Sciatic nerve (tissue), 2 donors: ENCODE measurements around the gene ANO10. TPM values are rescaled to one million over a fixed set of nuclear protein-coding genes. Genes with fewer than 3 reads are reported as not detected.
"Not testable (repeated sequence)": the region's sequence is repeated elsewhere in the genome, so short reads cannot be mapped to it uniquely, and the experiment has no call there.

ENCODE experiments used
- ATAC-seq: fragments of 200-7000 bp; cut with Tn5 transposase; one replicate; pipeline ENCODE4 v1.9.1; 2020; ENCODE audit warnings: mild to moderate bottlenecking, moderate library complexity
- DNase-seq: peaks from one replicate; pipeline ENCODE4 v3.0.0-alpha.2; 2020; ENCODE audit warnings: low spot score
- intact Hi-C: fragments of 100-400 bp; cut with DNase I; formaldehyde crosslinking; loops from one replicate; pipeline ENCODE4 v1.14.2; 2022
- total RNA-seq: library from RNA; stranded (reverse); fragmentation: NEBNext Ultra II Directional; extraction: Animal tissue kit (Norgen Biotek cat#: 25700); gene quantifications from one replicate; pipeline ENCODE4 v1.2.1, GENCODE V29; 2021
- donor health status: DM: no; HTN: no; CAD: no.
- donor health status: DM: no; HTN: no; CAD: no.

ANO10 gene
- total RNA-seq, 1 donor from 2014 or later: 30.9 TPM

DNA sequence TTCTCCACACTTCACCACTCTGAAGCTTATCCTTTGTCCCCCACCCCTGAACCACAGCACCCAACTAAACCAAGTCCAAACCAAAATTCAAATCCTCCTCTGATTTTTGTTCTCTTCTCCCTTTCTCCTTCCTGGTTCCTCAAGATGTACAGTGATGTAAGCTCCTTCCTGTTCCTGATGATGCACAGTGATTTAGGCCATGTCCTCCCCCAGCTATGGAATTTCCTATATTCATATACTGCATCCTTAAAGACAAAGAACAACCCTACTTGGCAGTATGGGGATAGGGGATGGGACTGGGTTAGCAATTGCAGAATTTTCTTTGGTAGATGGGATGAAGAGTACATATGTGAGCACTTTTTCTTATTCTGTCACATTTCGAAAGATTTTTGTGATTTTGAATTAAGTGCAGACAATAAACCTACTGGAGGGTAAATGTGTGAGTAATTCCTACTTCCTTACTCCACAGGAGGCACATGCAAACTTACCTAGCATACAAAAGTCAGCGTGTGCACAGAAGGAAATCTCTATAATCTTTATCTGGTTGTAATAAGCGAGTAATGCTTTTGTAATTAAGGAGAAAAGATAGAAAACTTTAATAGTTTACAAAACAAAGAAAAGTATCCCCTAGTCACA lies 125.0 kb downstream of the ANO10 start:
- DNase-seq: no peak
- intact Hi-C loops: no loop called here

DNA sequence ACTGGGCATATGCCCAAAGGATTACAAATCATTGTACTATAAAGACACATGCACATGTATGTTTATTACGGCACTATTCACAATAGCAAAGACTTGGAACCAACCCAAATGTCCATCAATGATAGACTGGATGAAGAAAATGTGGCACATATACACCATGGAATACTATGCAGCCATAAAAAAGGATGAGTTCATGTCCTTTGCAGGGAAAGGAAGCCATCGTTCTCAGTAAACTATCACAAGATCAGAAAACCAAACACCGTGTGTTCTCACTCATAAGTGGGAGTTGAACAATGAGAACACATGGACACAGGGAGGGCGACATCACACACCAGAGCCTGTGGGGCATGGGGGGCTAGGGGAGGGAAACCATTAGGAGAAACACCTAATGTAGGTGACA lies 128.9 kb downstream of the ANO10 start:
- DNase-seq, intact Hi-C loops, ATAC-seq: not testable (repeated sequence)

More for the DNA sequence above, 125.0 kb downstream of the ANO10 start:
- no peak for ATAC-seq

- ATAC-seq, intact Hi-C loops, DNase-seq: not testable (repeated sequence)
Measured at GRCh38 chr3:43491807-43492206, 130.0 kb downstream of the ANO10 start.

DNA sequence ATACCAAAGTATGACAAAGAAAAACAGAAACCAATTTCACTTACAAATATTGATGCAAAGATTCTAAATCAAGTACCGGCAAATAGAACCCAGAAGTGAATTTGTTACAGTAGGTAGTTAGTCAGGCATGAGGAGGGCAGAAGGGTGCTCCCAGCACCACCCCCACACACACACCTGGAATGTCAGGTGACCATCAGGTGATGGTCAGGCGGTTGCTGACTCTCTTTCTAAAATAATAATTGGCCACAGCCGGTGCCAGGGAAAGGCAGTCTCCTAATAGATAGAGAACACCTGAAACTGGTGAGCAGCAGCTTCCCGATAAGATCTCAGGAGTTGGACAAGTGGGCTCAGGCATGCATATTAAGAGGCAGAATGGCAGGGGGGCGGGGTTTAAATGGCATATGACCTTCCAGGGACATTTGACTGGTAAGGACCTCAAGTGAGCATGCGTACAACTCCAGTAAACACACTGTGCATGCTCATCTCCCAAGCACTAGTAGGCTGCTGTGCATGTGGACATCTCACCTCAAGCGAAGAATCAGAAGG lies 131.1 kb downstream of the ANO10 start:
- DNase-seq (no peak), ATAC-seq (no peak)
- intact Hi-C loops: no loop called here

GRCh38 chr3:43489930-43490329 lies 131.9 kb downstream of the ANO10 start:
- DNase-seq (no peak), ATAC-seq (no peak)
- intact Hi-C loops: no loop called here

DNA sequence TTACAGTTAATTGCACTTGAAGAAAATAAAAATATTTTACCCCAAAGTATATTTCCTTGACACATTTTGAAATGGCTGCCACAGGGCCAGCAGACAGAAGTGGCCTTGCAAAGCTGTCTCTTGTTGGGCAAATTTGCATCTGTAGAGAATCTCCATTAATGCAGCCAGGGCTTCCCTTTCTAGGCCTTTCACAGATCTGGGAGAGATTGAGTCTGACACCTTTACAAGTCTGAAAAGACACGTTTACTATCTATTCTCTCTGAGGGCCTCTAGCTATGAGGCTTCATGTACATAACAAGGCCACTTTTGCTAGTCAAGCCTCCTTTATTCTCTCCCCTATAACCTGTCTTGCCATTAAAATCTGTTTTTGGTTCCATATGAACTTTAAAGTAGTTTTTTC lies 135.9 kb downstream of the ANO10 start:
- intact Hi-C loops: no loop called here
- ATAC-seq: no peak
- no peak for DNase-seq

- intact Hi-C loops: no loop called here
- DNase-seq (no peak), ATAC-seq (no peak)
Measured at GRCh38 chr3:43484926-43485488, 136.8 kb downstream of the ANO10 start.

DNA sequence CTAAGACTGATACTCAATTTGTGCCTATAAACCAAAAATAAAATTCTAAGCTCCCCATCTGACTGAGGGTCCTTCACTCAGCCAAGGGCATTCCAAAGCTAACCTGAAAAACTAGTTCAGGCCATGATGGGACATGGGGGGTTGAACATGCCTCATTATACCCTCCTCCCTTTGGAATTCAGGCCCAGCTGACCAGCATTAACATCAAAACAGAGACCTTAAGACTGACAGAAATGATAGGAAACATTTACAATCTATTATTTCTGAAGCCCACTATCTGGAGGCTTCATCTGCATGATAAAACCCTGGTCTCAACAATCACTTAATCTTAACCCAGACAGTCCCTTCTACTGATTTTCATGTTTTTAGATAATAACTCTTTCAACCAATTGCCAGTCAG lies 140.4 kb downstream of the ANO10 start:
- intact Hi-C loops: no loop called here
- no peak for ATAC-seq
- DNase-seq: no peak

GRCh38 chr3:43478839-43479238 lies 143.0 kb downstream of the ANO10 start:
- intact Hi-C loops, DNase-seq, ATAC-seq: not testable (repeated sequence)

- ATAC-seq: no peak
- no peak for DNase-seq
- intact Hi-C loops: no loop called here
Measured at GRCh38 chr3:43478118-43478785, 143.6 kb downstream of the ANO10 start.

- DNase-seq (no peak), ATAC-seq (peak; percentile 24)
- intact Hi-C loops: no loop called here
Measured at GRCh38 chr3:43477600-43477999, 144.2 kb downstream of the ANO10 start.

GRCh38 chr3:43473737-43474136 lies 148.1 kb downstream of the ANO10 start:
- ATAC-seq: no peak
- intact Hi-C loops: no loop called here
- no peak for DNase-seq

DNA sequence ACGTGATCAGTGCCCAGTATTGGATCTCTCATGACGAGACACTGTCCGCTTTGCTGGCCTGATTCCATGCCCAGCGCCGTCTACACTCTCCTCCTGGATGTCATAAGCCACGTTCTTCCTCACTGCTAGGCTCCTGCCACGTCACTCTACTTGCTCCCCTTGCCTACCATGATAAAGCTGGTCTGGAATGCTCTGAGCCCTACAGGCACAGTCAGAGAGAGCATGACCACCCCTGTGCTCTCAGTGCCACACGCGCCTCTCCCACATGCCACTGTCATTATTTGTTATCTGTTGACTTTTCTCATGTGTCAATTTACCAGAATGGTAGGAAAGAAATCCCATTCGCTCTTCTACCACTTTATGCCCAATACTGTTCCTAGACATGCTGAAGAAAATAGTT lies 148.6 kb downstream of the ANO10 start:
- intact Hi-C loops: no loop called here
- ATAC-seq (no peak), DNase-seq (no peak)

- ATAC-seq (no peak), DNase-seq (no peak)
- intact Hi-C loops: no loop called here
Measured at GRCh38 chr3:43468133-43468532, 153.7 kb downstream of the ANO10 start.

DNA sequence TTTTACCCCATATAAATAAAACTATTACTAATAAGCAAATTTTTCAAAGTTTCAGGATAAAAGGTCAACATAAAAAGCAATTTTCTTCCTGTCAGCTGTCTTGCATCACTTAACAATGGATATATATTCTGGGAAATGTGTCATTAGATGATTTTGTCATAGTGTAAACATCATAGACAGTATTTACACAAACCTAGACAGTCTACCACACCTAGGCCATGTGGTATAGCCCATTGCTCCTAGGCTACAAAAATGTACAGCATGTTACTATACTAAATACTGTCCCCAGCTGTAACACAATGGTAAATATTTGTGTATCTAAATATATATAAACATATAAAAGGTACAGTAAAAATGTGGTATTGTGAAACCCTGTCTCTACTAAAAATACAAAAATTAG lies 156.7 kb downstream of the ANO10 start:
- intact Hi-C loops: no loop called here
- DNase-seq: no peak
- no peak for ATAC-seq

DNA sequence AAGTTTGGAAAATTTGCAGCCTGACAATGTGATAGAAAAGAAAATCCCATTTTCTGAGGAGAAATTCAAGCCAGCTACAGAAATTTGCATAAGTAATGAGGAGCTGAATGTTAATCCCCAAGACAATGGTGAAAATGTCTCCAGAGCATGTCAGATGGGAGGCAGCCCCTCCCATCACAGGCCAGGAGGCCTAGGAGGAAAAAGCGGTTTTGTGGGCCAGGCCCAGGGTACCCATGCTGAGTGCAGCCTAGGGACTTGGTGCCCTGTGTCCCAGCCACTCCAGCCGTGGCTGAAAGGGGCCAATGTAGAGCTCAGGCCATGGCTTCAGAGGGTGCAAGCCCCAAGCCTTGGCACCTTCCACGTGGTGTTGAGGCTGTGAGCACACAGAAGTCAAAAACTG lies 159.2 kb downstream of the ANO10 start:
- ATAC-seq, intact Hi-C loops, DNase-seq: not testable (repeated sequence)

- intact Hi-C loops: no loop called here
- DNase-seq: no peak
- no peak for ATAC-seq
Measured at GRCh38 chr3:43461345-43461744, 160.5 kb downstream of the ANO10 start.

DNA sequence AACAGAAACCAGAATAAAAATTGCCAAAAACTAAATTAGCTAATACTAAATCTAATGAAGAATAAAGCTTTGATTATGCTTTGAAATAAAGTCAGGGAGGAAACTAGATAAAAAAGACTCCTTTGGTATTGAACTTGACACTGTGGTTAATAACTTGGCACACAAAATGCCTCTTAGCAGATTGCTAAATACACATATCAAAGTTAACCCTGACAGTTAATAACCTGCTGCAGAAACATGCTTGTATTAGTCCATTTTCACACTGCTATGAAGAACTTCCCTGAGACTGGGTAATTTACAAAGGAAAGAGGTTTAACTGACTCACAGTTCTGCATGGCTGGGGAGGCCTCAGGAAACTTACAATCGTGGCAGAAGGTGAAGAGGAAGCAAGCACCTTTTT lies 164.8 kb downstream of the ANO10 start:
- intact Hi-C loops, DNase-seq, ATAC-seq: not testable (repeated sequence)

GRCh38 chr3:43455233-43455632 lies 166.6 kb downstream of the ANO10 start:
- intact Hi-C loops: no loop called here
- ATAC-seq (no peak), DNase-seq (no peak)

DNA sequence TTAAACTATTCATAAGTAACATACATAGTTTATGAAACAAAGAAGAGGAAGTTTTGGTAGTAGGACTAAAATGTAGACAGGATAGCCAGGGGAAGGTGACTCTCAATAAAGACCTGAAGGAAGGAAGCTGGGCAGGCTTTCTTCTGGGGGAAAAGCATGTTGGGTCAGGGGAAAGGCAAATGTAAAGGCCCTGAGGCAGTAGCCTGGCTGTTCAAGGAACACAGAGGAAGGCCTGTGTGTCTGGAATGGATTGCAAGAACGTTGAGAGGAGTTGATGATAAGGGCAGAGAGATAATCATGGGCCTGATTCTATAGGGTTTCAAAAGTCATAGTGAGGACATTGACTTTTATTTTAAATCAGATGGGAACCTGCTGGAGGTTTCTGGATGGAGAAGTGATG lies 167.8 kb downstream of the ANO10 start:
- ATAC-seq: no peak
- no peak for DNase-seq

More for the DNA sequence above, 167.8 kb downstream of the ANO10 start:
- intact Hi-C loops: no loop called here
